Measurements from ENCODE around the gene SEMA3A.

GRCh38 chr7:84188786-84189405 lies 5.7 kb downstream of the SEMA3A start:
- TF ChIP-seq CTCF (IDR thresholded peaks at IDR 0.05; ENCODE audit: insufficient read depth, low read length): peak; percentile 1
- no peak for TF ChIP-seq GABPA (IDR thresholded peaks at IDR 0.05; ENCODE audit: low read depth)
